SHP77 (cell line): ENCODE measurements around the gene ANKS3.
A peak's percentile ranks its signal among the peaks of the same experiment; 100 is the strongest.
"Not testable (repeated sequence)": the region's sequence is repeated elsewhere in the genome, so short reads cannot be mapped to it uniquely, and the experiment has no call there.

Experiments
- DNase-seq, 2 experiments: peaks; one replicate each; lab custom pipeline; 2025; lab: John Stamatoyannopoulos, UW

ANKS3 gene

DNA sequence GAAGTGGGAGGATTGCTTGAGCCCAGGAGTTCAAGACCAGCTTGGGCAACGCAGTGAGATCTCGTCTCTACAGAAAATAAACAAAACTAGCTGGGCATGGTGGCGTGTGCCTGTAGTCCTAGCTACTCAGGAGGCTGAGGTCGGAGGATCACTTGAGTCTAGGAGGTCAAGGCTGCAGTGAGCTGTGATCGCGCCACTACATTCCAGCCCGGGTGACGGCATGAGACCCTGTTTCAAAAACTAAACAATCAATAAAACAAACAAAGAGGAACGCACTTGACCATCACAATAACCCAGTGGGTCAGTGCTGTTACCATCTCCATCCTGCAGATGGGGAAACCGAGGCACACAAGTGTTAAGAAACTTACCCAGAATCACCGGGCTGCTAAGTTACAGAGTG, 19.2 kb upstream of the ANKS3 start:
- no peak for DNase-seq

DNA sequence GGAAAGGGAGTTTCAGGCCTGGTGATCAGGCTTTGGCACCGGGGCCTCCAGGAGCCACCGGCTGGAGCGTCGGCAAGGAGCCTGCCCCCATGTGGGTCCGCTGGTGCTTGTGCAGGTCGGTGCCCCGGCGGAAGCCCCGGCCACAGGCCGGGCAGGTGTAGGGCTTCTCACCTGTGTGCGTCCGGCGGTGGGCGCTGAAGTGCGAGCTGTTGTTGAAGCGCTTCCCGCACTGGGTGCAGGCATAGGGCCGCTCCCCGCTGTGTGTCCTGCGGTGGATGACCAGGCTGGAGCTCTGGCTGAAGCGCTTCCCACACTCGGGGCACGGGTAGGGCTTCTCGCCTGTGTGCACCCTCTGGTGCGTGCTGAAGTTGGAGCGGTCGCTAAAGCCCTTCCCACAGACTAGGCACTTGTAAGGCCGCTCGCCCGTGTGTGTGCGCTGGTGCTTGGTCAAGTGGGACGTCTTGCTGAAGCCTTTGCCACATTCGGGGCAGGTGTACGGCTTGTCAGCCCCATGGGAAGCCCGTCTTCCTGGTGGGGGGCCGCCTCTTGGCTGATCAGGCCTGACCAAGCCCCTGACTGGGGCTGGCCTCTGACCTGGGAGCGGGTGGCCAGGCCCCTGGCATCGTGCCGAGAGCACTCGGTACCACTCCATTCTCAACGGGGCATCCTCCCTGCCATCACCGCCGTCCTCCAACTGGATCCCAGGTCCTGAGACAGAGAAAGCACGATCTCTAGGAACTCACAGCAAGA, 18.5 kb upstream of the ANKS3 start:
- DNase-seq, result no peak

DNA sequence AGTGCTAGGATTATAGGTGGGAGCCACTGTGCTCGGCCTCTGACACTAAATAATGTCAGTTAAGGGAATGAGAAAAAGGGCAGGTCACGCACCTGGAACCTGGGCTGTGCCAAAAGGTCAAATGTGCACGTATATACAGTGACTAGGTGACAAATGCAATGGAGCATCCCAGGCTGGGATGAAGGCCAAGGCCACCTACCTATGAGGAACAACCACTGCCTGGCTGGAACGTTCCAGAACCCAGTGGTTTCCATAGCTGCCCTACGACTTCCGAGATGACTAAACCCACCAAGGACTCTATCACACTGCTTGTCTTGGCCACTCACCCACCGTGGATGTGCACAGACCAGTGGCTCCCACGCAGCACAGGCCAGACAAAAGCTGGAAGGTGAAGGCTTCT, 16.8 kb upstream of the ANKS3 start:
- no peak for DNase-seq

DNA sequence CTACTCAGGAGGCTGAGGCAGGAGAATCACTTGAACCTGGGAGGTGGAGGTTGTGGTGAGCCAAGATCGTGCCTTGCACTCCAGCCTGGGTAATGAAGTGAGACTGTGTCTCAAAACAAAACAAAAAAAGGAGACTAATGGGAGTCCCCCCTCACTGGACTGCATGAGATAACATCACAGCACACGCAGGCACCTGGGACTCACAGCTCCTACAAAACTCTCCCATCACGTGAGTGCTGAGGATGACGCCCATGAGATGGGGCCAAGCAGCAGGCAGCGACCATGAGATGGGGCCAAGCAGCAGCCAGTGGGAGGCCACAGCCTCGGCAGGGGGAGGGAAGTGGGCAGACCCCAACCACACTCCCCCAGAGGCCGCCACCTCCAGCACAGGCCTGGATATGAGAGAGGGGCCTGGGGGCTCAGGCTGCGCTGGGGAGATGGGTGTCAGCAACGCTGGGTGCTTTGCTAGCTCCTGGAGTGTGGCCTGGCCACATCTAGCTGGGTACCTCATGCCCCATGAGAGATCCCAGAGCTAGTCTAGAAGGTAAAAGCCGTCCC, 15.7 kb upstream of the ANKS3 start:
- DNase-seq, result no peak

DNA sequence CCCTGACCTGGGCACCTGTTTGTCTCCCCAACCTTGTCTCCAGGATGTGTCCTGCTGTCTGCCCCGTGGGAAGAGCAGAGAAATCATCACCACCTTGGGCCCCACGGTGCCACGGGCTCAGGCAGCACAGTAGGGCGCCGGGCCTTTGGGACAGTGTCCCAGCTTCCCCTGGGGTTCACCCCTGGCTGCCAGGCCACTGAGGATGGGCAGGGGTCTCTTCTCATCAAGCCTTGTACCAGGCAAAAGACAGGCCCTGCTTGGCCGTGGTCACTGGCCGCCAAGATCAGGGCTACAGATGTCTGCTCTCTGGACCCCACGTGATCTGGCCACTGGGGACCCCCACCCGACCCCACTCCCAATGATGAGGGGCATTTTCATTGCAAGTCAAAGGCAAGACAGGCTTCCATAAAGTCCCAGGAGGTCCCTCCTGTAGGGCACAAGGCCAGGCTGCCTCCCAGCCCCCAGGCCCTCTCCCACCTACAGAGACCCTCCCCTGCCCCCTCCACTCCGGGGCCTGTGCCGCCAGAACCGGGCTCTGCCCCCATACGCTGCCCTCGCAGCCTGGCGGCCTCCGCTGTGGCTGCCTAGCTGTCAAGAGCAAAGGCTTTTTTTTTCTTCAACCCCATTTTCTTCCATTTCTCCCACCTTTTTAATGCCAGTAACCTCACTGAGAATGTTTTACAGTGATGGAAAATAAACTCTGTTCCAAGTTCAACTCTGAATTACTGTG, 14.8 kb upstream of the ANKS3 start:
- no peak for DNase-seq

DNA sequence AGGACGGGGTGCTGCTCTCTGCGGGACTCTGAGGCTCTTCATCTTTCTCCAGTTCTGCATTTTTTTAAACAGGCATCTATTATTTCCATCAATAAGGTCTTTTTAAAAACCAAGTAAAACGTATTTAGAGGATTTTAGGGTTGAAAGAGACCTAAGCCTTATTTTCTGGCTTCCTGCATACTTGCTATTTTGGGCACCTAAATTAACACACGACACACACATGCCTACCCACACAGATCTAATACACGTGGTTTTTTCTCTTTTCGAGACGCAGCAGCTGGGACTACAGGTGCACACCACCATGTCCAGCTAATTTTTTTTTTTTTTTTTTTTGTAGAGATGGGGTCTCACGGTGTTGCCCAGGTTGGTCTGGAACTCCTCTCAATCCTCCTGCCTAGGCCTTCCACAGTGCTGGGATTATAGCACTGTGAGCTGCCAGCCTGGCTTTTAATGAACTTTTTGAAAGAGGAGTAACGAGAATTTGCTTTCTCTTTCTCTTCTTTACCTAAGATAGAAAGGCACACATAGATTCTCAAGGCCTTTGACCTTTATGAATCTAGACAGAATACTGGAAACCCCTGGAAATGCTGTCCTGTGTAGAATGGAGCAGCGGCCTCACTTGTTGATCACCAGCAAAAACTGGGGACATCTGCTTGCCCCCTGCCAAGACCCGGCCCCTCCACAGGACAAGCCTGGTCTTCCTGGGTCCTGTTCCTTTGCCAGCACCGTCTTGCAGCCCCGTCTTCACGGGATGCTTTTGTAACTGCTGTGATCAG, 14.0 kb upstream of the ANKS3 start:
- DNase-seq, result no peak

DNA sequence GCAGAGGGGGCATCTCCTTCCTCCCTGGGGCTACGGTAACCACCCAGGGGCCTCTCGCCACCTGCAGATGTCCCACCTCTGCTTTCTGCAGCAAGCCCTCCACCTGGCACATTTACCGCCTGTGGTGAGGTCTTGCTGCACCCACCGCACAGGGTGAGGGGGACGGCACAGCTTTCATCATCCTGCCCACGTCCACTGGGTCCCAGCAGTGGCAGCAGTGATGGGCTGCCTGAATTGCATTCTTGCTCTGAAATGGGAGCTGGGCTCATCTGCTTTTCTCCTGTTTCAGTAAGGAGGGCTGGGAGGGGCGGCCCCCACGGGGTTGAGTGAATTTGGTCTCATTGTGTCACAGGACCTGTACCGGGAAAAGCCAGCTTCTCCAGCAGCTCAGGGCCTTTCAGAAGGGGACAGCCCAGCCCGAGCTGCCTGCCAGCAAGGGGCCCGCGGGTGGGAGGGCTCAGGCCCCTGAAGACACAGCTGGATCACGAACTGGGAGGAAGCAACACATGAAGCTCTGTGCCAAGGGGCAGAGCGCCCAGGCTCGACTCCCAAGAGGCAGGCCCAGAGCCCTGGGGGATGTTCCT, 13.0 kb upstream of the ANKS3 start:
- no peak for DNase-seq

DNA sequence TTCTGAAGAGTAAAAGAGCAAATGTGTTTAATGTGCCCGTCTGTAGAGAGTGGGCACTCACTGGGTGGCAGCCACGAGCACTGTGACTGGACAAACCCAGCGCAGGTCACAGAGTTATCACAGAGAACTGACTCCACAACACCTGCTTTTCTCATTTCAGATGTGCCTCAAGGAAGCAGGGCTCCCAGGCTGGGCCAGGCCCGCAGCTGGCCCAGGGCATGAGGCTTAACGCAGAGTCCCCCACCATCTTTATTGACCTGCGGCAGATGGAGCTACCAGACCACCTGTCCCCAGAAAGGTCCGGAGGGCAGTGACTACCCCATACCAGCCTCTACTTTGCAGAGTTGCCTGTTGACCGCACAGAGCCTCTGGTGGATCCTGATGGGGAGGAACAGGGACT, 12.1 kb upstream of the ANKS3 start:
- no peak for DNase-seq

DNA sequence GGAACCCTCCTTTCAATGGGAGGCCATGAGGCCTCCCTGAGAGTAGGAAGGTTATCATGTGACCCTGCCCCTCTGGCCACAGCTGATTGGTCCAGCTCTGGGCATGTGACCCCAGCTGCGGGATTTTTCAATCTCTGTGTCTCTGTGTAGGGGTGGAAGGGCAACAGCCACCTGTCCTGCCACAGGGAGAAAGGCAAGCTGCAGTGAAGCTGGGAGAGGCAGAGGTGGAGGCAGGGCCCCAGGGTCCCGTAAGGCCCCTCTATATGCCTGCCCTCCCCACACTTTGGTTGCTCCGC, 11.2 kb upstream of the ANKS3 start:
- DNase-seq, result no peak

DNA sequence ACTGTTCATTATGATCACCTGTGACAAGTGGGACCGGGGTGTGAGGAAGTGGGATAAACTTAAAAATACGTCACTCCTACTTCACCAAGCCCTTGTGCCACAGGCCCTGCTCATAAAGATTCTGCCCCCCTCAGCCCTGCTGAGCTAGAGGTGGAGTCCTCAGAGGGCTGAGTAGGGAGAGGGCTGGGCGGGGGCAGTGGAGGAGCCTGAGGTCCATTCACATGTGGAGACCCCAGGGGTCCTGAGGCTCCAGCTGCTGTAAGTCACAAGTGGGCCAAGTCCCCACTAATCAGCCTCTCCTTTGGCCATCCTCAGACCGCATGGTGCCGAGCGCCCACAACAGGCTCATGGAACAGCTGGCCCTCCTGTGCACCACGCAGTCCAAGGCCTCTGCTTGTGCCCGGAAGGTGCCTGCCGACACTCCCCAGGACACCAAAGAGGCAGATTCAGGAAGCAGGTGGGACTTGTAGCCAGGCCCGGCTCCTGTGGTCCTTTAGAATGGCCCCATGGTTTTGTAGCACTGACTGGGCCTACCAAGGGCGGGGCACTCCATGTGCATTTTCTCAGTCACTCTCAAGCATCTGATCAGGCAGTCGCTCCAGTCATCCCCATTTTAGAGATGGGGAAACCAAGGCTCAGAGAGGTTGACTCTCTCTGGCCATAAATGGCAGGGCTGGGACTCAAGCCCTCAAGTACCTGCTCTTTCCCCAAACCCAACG, 10.6 kb upstream of the ANKS3 start:
- no peak for DNase-seq

DNA sequence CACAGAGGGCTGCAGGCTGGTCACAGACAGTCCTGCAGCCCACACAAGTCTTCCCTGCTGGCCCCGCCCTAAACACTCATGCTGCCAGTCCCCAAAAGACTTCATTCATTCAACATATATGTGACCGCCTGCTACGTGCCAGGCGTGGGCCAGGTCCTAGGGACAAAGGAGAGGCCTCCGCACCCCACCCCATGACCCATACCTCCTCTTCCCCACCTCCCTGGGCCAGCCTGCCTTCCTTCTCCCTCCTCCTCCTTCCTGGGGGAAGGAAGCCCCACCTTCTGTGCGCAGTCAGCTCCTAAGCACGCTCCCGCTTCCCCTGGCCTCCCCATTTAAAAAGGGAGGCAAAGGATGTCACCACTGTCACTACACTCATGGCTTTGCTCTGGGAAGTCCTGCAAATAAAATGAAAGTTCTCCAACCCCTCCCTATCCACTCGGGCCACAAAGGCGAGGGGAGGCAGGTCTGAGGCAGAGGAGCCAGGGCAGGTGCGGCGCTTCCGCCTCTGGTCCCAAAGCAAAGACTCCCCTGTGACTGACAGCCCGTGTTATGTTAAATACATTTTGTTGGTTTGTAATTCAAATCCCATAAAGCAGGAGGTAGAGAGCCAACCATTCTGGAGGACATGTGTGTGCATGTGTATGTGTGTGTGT, 9.3 kb upstream of the ANKS3 start:
- no peak for DNase-seq

DNA sequence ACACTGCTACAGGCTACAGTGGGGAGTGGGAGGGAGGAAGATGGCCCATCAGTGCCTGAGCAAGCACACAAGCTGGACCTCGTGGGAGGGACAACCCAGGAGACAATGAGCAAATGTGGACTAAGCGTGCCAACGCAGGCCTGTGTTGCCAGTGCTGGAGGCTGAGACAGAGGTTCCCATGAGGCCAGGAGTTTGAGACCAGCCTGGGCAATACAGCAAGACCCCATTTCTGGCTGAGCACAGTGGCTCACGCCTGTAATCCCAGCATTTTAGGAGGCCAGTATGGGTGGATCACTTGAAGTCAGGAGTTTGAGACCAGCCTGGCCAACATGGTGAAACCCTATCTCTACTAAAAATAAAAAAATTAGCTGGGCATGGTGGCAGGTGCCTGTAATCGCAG, 4.3 kb upstream of the ANKS3 start:
- not testable (repeated sequence) for DNase-seq

DNA sequence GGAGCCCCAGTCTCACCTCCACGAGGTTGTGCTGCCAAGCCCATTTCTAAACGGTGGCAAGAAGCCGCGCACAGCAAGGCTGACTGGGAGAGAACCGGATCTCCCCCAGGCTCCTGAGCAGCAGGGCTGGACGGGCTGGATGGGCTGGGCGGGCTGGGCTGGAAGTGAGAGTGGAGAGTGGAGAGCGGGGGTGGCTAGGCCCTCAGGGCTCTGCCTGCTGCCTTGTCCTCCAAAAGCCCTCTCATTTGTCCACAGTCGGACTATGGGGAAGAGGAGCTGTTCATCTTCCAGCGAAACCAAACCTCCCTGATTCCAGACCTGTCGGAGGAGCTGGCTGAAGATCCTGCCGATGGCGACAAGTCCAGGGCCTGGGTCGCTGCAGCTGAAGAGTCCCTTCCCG, 3.5 kb upstream of the ANKS3 start:
- no peak for DNase-seq

DNA sequence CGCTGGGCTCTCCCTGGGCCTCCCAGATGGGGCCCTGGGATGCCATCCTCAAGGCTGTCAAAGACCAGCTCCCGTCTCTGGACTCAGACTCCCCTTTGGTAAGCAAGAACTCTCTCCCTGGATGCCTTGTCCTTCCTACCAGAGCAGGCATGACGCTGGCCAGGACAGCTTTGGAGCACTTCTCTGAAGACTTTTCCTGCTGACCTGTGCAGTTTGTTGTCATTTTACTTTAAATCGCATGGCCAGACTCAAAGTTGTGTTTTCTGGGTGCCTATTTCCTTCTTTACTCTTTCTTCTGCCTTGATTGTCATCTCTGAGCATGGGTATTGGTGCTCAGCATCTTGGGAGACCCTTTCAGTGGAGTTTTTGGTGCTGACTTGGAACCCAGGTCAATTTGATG, 2.5 kb upstream of the ANKS3 start:
- no peak for DNase-seq

DNA sequence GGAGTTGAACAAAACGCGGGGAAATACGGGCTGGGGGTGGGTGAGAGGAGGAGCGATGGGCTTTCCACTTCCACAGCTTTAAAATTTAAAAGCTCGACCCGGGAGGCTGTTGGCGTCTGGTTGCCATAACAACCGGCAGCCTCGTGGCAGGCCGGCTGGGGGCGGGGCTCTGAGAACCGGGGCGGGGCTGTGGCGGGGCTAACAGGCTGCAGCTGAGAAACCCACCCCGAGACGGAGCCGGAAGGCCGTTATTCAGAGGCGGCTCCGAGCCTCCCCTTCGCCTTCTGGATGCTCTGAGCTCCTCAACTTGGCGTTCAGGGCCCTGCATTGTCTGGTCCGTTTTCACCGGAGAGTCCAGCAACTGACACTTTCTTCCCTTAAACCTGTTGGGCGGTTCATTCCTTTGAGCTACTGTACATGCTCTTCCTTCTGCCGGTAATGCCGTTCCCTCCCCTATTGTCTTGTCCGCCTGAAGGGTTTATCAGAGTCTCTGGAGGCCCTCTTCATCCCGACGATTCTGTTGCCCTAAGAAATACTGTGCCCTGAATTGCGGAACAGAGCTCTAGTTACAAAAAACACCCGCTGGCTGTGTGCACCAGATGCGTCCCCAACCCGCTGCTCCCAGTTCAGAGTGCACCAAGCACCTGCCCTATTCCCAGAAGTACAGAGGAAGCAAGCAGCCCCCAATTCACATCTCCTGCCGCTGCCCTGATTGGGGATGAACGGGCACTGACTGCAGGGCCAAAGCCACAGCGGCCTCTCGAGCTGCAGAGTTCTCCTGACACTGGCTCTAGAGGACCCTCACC, 862 bp upstream of the ANKS3 start:
- peak; percentile 62 to 85 for DNase-seq

DNA sequence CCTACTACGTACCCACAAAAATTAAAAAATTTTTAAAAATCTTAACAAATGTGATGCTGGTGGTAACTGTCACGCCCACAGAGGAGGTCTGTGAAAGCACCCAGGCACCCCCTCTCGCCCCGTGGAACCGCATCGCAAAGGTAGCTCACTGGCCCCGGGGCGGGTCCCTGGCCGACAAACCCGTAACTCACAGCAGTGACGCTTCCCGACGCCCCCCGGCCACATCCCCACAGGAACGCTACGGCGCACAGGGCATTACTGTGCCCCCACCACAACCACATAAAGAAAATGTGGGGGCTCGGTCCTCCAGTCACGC, 366 bp downstream of the ANKS3 start:
- no peak for DNase-seq

DNA sequence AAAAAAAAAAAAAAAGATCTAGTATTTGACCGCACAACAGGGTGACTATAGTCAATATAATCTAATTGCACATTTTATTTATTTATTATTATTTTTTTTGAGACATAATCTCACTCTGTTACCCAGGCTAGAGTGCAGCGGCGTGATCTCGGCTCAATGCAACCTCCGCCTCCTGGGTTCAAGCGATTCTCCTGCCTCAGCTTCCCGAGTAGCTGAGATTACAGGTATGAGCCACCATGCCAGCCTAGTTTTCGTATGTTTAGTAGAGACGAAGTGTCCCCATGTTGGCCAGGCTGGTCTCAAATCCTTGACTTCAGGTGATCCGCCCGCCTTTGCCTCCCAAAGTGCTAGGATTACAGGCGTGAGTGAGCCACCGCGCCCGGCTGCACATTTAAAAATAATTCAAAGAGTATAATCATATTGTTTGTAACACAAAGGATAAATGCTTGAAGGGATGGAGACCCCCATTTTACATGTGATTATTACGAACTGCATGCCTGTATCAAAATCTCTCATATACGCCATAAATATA, 794 bp downstream of the ANKS3 start:
- DNase-seq, result no peak

DNA sequence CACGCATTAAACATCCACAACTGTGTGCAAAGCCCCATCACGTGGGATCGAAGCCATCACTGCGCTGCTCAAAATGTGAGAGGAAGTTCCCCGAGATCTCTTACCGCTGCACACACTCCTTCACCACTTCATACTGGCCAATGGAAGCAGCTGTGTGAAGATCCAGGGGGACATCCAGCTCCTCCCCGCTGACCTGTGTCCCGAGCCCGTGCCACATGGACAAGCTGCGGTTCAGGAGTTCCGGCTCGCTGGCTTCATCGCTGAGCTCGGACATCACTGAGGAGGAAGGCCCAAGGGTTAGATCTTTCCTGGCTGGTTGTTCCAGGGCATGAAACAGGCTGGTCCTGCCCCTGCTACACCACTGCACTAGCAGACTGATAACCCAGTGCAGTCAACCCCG, 4.2 kb downstream of the ANKS3 start:
- DNase-seq, result no peak

DNA sequence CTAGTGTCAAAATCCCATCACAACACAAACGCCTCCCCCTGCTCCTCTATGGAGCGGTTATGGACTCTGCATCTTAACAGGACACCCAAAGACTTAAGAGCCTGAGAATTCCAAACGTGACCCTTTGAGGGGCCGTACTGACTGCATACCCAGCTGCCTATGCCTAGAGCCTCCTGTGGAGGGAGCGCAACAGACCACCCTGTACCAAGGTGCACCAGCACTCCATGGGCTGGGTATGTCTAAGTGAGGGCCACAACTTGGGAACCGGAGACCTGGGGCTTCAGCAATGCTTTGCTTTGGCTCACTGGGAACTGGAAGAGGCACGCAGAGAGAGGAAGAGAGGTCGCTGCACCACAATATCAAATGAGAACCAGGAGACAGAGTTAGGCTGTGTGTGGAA, 5.4 kb downstream of the ANKS3 start:
- DNase-seq, result no peak

DNA sequence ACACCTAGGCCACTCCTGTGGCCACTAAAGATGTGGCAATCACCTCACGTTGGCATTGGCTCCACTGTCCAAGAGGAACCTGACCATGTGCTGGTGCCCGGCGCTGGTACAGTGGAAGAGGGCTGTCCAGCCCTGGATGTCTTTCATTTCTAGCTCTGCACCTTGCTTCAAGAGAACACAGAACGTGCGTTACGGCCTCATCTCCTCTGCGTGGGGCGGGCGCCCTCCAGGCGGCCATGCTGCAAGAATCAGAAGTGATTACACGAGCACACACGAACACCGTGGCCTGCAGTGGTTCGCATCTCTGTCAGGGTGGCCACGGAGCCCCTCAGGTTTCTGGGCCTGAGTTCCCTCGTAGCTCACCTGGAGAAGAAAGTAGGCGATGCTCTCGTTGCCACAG, 7.5 kb downstream of the ANKS3 start:
- DNase-seq, result no peak
